ENCODE measurements around the gene BAK1.

The BAK1 gene

DNA sequence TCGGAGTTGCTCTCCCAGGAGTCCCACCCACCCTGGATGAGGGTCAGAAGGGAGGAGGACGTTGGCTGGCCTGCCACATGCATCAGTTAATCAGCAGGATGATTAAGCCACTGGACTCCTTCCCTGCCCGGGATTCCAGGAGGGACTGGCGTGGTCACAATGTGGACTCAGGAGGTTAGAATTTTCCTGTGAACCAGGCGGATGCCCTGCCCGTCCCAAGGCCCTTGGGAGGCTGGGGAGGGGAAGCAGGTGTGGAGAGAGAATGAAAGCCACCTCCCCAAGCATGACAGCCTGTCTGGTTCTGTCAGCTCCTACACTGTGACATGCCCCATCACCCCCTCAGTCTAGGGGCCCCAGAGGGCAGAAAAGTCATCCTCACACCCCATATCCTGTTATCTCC lies 29.5 kb upstream of the BAK1 start:
- TF ChIP-seq, protein P1, sequence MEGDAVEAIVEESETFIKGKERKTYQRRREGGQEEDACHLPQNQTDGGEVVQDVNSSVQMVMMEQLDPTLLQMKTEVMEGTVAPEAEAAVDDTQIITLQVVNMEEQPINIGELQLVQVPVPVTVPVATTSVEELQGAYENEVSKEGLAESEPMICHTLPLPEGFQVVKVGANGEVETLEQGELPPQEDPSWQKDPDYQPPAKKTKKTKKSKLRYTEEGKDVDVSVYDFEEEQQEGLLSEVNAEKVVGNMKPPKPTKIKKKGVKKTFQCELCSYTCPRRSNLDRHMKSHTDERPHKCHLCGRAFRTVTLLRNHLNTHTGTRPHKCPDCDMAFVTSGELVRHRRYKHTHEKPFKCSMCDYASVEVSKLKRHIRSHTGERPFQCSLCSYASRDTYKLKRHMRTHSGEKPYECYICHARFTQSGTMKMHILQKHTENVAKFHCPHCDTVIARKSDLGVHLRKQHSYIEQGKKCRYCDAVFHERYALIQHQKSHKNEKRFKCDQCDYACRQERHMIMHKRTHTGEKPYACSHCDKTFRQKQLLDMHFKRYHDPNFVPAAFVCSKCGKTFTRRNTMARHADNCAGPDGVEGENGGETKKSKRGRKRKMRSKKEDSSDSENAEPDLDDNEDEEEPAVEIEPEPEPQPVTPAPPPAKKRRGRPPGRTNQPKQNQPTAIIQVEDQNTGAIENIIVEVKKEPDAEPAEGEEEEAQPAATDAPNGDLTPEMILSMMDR (IDR thresholded peaks at IDR 0.05; ENCODE audit: low read depth, low read length) = no peak
- H3K36me3 ChIP-seq = no peaks in the 10 kb centered on the region
- no peaks in the 10 kb centered on the region; the same call in 1 of the 2 replicates for H3K4me1 ChIP-seq
- no peak for DNase-seq
- H3K4me3 ChIP-seq (ENCODE audit: low read depth, low read length) = no peak overlapping the region
- H3K9me3 ChIP-seq = no peaks in the 10 kb centered on the region
- no peaks in the 10 kb centered on the region for H3K27me3 ChIP-seq

DNA sequence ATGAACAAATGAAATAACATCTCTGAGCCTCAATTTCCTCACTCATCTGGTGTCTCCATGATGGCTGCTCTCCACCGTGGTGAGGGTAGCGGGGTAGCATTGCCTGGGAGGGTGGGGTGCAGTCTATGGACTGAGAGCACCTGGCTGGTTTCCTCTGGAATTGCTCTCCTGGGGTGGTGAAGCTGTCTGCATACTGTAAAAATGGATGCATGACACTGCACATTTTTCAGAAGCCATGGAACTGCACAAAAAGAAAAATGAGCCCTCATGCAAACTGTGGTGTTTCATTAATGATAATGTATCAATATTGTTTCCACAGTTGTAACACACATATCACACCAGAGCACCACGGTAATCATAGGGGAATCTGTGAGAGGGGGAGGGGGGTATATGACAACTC lies 28.9 kb upstream of the BAK1 start:
- no peak overlapping the region for H3K4me3 ChIP-seq (ENCODE audit: low read depth, low read length)
- H3K27me3 ChIP-seq = no peaks in the 10 kb centered on the region
- H3K9me3 ChIP-seq = no peaks in the 10 kb centered on the region
- H3K4me1 ChIP-seq = no peaks in the 10 kb centered on the region; the same call in 1 of the 2 replicates
- H3K36me3 ChIP-seq = no peaks in the 10 kb centered on the region
- TF ChIP-seq, protein P1 (IDR thresholded peaks at IDR 0.05; ENCODE audit: low read depth, low read length) = no peak
- DNase-seq = no peak

DNA sequence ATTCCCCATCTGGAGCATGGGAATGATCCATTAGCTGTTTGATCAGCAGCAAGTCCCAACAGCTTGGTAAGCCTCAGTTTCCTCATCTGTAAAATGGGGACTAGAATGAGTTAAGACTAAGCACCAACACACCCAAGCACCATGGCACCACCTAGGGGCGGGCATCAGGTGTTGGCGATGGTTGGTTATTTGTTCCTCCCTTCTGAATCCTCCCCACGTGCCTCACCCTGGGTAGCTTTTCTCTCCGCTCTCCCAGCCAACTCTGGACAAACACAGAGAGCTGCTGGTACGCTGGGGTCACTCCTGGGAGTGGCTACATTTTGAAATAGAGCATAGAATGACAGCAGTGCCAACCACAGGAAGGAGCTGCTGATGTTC lies 27.7 kb upstream of the BAK1 start:
- no peaks in the 10 kb centered on the region for H3K9me3 ChIP-seq
- H3K27me3 ChIP-seq = no peaks in the 10 kb centered on the region
- DNase-seq = no peak
- TF ChIP-seq, protein P1 (IDR thresholded peaks at IDR 0.05; ENCODE audit: low read depth, low read length) = 0 out of 2 replicates have a peak, but pooled peaks have one; percentile 3
- no peak overlapping the region for H3K4me3 ChIP-seq (ENCODE audit: low read depth, low read length)
- H3K4me1 ChIP-seq = no peaks in the 10 kb centered on the region; the same call in 1 of the 2 replicates
- H3K36me3 ChIP-seq = no peaks in the 10 kb centered on the region

DNA sequence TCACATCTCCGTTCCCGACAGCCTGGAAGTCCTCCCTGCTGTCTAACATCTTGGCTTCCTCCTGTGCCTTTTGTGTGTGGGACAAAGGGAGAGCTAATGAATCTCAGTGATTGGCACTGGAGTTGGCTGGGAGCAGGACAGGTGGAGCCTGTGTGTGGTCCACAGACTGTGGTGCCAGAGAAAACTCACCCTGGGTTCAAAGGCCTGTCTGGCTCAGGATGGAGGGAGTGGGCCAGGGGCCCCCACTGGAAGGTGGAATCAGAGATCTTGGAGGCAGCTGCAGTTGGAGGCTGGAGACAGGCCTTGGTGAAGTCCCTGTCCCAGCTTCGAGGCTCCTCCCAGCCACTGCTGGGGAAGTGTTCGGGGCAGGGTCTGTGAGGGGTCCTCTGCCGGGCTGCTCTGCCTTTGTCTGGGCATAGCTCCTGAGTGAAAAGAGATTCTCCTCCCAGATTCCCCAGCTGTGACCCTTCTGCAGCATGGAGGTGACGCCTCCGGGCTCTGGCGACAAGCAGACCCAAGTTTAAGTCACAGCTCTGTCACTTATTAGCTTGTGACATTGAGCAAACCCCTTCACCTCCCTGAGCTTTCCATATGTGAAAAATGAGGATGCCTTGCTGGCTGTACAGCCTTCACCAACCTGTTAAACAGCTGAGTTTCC lies 27.2 kb upstream of the BAK1 start:
- DNase-seq = no peak
- Histone ChIP-seq H3K4me3 (ENCODE audit: low read depth, low read length) (no peak overlapping the region), H3K9me3 (no peaks in the 10 kb centered on the region), H3K27me3 (no peaks in the 10 kb centered on the region), H3K36me3 (no peaks in the 10 kb centered on the region), H3K4me1 (no peaks in the 10 kb centered on the region; the same call in 1 of the 2 replicates)
- TF ChIP-seq, protein P1 (IDR thresholded peaks at IDR 0.05; ENCODE audit: low read depth, low read length) = no peak

DNA sequence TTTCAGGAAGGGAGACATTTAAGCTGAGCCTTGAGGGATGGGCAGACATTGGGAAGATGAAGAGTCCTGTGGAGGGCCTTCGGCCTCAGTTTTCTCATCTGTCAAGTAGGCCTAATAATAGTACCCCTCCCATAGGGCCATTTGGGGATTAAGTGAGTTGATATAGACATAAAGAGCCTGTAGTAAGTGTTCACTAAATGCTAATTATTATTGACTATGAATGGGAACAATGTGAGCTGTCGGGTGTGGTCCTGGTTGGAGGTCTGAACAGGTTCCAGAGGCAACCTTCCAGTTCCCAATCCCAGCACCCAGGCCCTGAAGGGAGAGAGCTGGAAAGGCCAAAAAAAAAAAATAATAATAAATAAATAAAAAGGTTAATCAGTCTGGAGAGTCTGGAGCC lies 26.6 kb upstream of the BAK1 start:
- TF ChIP-seq, protein P1 (IDR thresholded peaks at IDR 0.05; ENCODE audit: low read depth, low read length) = no peak
- DNase-seq = no peak
- Histone ChIP-seq H3K4me1 (no peaks in the 10 kb centered on the region; the same call in 1 of the 2 replicates), H3K9me3 (no peaks in the 10 kb centered on the region), H3K36me3 (no peaks in the 10 kb centered on the region), H3K4me3 (ENCODE audit: low read depth, low read length) (no peak overlapping the region), H3K27me3 (no peaks in the 10 kb centered on the region)

Measured in BE2C (cell line).